Measurements from ENCODE around the gene IKZF1.
A peak's percentile ranks its signal among the peaks of the same experiment; 100 is the strongest.

DNA sequence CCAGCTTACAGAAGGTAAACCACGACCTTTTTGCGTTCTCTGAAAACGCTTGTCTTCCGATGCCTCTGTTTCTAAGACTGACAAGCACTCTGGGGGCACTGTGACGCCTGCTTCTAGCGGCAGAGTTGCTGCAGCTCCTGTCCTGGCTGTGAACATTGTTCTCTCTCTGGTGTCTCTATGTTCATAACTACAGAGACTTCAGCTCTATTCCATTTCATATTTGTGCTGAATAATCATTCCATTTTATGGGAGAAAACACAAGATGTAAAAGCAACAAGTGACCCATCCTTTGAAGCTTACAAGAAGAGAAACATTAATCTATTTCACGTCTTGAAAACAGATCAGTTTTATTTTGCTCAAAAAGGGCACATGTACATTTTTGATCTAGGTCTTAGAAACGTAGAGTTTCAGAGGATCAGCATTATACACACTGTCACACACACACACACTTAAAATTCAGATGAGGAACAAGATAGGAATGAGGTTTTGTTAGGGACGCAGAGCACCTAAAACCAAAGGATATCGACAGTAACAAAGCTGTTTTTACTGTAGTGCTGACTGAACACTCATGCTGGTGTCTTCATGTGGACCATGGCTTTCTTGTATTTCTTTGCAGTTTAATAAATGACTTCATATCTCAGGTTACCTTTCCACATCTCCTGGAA is 3.0 kb downstream of the IKZF1 start:
- TF ChIP-seq CTCF (IDR thresholded peaks at IDR 0.05; ENCODE audit: low read length) (peak; percentile 35), EZH2phosphoT487 (IDR thresholded peaks at IDR 0.05; ENCODE audit: low read length) (no peak), EZH2 (optimal IDR thresholded peaks at IDR 0.05; ENCODE audit: low read depth, low read length) (no peak)

Measured in MM.1S (cell line).